B cell (primary cell): ENCODE data around the gene MIXL1. TPM values are rescaled to one million over a fixed set of nuclear protein-coding genes. Genes with fewer than 3 reads are reported as not detected.
"Not testable (repeated sequence)": the region's sequence is repeated elsewhere in the genome, so short reads cannot be mapped to it uniquely, and the experiment has no call there.

Experiments used
- ATAC-seq: fragments of 200-7000 bp; cut with Tn5 transposase; one replicate; pipeline ENCODE4 v1.10.0; 2021; ENCODE audit warnings: low read depth, mild to moderate bottlenecking, moderate number of reproducible peaks, moderate library complexity
- CTCF ChIA-PET: fragments of 350-600 bp; sonication (Branson Sonifier 250); formaldehyde crosslinking; loops from one replicate; lab custom pipeline; 2021; ENCODE audit warnings: antibody characterized with exemption, inconsistent platforms; lab: Charles Lee
- POLR2A ChIA-PET: fragments of 350-600 bp; sonication (Branson Sonifier 250); formaldehyde crosslinking; loops from one replicate; lab custom pipeline; 2021; ENCODE audit warnings: antibody characterized with exemption; lab: Charles Lee
- DNase-seq: peaks from one replicate; pipeline ENCODE4 v3.0.0; 2013
- H2AFZ ChIP-seq: 2 replicates; pipeline ENCODE4 v1.6.1; 2012; ENCODE audit warnings: mild to moderate bottlenecking, low read depth, low read length; ENCODE audit not compliant: insufficient read depth, poor library complexity, severe bottlenecking
- H3K27ac ChIP-seq, 2 donors: 1 replicate in 1 of 2; 2 replicates in 1 of 2; pipeline ENCODE4 v1.5.1; 2012 to 2013; ENCODE audit warnings: low read length in 2 of 2, mild to moderate bottlenecking in 2 of 2, moderate library complexity in 1 of 2
- H3K27me3 ChIP-seq, 4 experiments: fragments of 200-600 bp in 1 of 4; sonication (generic) in 1 of 4; replicated peaks in 1 of 4; 1 replicate in 2 of 4; 2 replicates in 2 of 4; pipeline versions ENCODE4 v1.6.1 to v1.7.0; 2013 to 2016; ENCODE audit warnings: low read length in 3 of 4, mild to moderate bottlenecking in 2 of 4, mixed read lengths in 1 of 4, moderate library complexity in 1 of 4; ENCODE audit not compliant: insufficient read depth in 4 of 4, control insufficient read depth in 3 of 4; ENCODE audit errors: control extremely low read depth in 1 of 4
- H3K36me3 ChIP-seq, 2 experiments: replicated peaks in 1 of 2; 1 replicate in 1 of 2; 2 replicates in 1 of 2; pipeline versions ENCODE4 v1.6.1 to v1.7.1; 2013; ENCODE audit warnings: low read length in 1 of 2; ENCODE audit not compliant: insufficient read depth in 2 of 2, control insufficient read depth in 1 of 2; ENCODE audit errors: control extremely low read depth in 1 of 2, extremely low read depth in 1 of 2
- H3K4me1 ChIP-seq, 2 donors: fragments of 200-600 bp in 1 of 2; sonication (generic) in 1 of 2; 1 replicate in 1 of 2; 2 replicates in 1 of 2; pipeline versions ENCODE4 v1.5.1 to v1.6.1; 2013 to 2017; ENCODE audit warnings: low read length in 2 of 2; ENCODE audit not compliant: control insufficient read depth in 2 of 2, insufficient read depth in 2 of 2
- H3K4me2 ChIP-seq: replicated peaks from 2 replicates; pipeline ENCODE3; 2012; ENCODE audit warnings: mild to moderate bottlenecking, low read depth, low read length; ENCODE audit not compliant: poor library complexity, severe bottlenecking
- H3K4me3 ChIP-seq, 5 experiments: fragments of 200-600 bp in 1 of 5; sonication (generic) in 1 of 5; 1 replicate in 3 of 5; 2 replicates in 2 of 5; pipeline versions ENCODE4 v1.5.1 to v1.7.0; 2011 to 2016; ENCODE audit warnings: low read length in 4 of 5, mild to moderate bottlenecking in 4 of 5, low read depth in 2 of 5, control low read depth in 1 of 5, moderate library complexity in 1 of 5; ENCODE audit not compliant: insufficient read depth in 1 of 5; ENCODE audit errors: control extremely low read depth in 1 of 5, extremely low read depth in 1 of 5
- H3K79me2 ChIP-seq: fragments of 200-600 bp; sonication (generic); one replicate; pipeline ENCODE4 v1.6.0; 2016; ENCODE audit warnings: low read length; ENCODE audit not compliant: control insufficient read depth, insufficient read depth
- H3K9ac ChIP-seq: fragments of 200-600 bp; sonication (generic); 2 replicates; pipeline ENCODE4 v1.6.1; 2017; ENCODE audit warnings: mild to moderate bottlenecking, low read length, moderate library complexity
- H3K9me3 ChIP-seq, 3 donors: one replicate each; pipeline versions ENCODE4 v1.6.1 to v1.7.1; 2013; ENCODE audit warnings: low read length in 2 of 3; ENCODE audit not compliant: control insufficient read depth in 2 of 3, insufficient read depth in 1 of 3; ENCODE audit errors: control extremely low read depth in 1 of 3
- H4K20me1 ChIP-seq: 2 replicates; pipeline ENCODE4 v1.6.0; 2012; ENCODE audit warnings: mild to moderate bottlenecking, low read length; ENCODE audit not compliant: insufficient read depth, control insufficient read depth, poor library complexity, severe bottlenecking
- H3K27ac Mint-ChIP-seq: one replicate; pipeline ENCODE4 v1.8.0; 2021; ENCODE audit warnings: mixed read lengths
- H3K27me3 Mint-ChIP-seq: one replicate; pipeline ENCODE4 v1.8.0; 2021; ENCODE audit warnings: mixed read lengths
- H3K4me1 Mint-ChIP-seq: one replicate; pipeline ENCODE4 v1.8.0; 2021; ENCODE audit warnings: mixed read lengths
- H3K4me3 Mint-ChIP-seq: one replicate; pipeline ENCODE4 v1.8.0; 2021; ENCODE audit warnings: mixed read lengths
- H3K9me3 Mint-ChIP-seq: one replicate; pipeline ENCODE4 v1.8.0; 2022; ENCODE audit warnings: mixed read lengths; ENCODE audit not compliant: insufficient read depth
- EZH2 ChIP-seq: IDR thresholded peaks from 2 replicates; pipeline ENCODE4 v1.6.1; 2012; ENCODE audit warnings: borderline replicate concordance, low read depth, mild to moderate bottlenecking, moderate library complexity, low read length; ENCODE audit not compliant: insufficient read depth, poor library complexity, severe bottlenecking
- WGBS: methylation state at CpG from one replicate; pipeline ENCODE4 v1.1.5; 2013; ENCODE audit warnings: missing lambda C conversion rate; ENCODE audit not compliant: insufficient coverage; 5-methylcytosine and 5-hydroxymethylcytosine counted together
- intact Hi-C: fragments of 100-400 bp; cut with micrococcal nuclease; formaldehyde crosslinking; loops from one replicate; pipeline ENCODE4 v1.10.0; 2022
- polyA plus RNA-seq: library from polyadenylated mRNA; depleted of rRNA; stranded (reverse); fragments of >200 nt; gene quantifications from 2 replicates; pipeline ENCODE4 v1.2.3, GENCODE V29; 2012
- total RNA-seq, 2 donors: library from RNA; stranded (reverse); fragments of 120-200 nt in 1 of 2; gene quantifications; 1 replicate in 1 of 2; 2 replicates in 1 of 2; pipeline versions ENCODE4 v1.2.3 to v1.2.4, GENCODE V29; 2013 to 2022
- TF ChIP-seq, protein P1 (sequence below): fragments of 200-600 bp; IDR thresholded peaks from one replicate; pipeline ENCODE4 v1.8.0; 2022; ENCODE audit warnings: antibody characterized with exemption, mild to moderate bottlenecking

MIXL1 gene
- total and polyA plus RNA-seq, 2 donors (not counting 1 experiment from before 2014, with no cell fraction given) = 0.84 to 1.7 TPM

DNA sequence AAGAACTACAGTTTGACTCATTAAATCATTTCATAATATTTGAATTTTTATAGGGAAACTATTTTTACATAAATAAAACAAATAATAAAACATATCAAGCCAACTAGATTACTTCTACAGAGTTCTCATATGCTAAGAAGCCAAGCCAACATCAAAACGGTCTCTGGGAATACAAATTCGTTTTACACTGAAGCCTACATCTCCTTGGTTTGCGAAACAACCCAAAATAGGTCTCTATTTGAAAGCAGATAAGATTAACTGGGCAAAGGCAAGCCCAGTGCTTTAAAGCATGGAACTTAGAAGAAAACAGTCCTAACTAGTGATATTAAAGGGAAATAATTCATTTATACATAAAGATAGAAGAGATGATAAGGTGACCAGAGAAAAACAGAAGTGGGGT lies 25.3 kb downstream of the MIXL1 start:
- Histone ChIP-seq H3K79me2 (no peaks in the 10 kb centered on the region), H2AFZ (no peak overlapping the region), H4K20me1 (no peaks in the 10 kb centered on the region), H3K27ac (no peak overlapping the region), H3K4me3 (no peak overlapping the region), H3K9me3 (no peaks in the 10 kb centered on the region), H3K9ac (no peak overlapping the region), H3K4me2 (no peak overlapping the region), H3K27me3 (no peaks in the 10 kb centered on the region), H3K36me3 (peaks cover 0 to 4% of the 10 kb centered on the region in 2 experiments), H3K4me1 (peaks cover 0 to 4% of the 10 kb centered on the region in 2 donors)
- TF ChIP-seq EZH2 = no peak
- TF ChIP-seq, protein P1, sequence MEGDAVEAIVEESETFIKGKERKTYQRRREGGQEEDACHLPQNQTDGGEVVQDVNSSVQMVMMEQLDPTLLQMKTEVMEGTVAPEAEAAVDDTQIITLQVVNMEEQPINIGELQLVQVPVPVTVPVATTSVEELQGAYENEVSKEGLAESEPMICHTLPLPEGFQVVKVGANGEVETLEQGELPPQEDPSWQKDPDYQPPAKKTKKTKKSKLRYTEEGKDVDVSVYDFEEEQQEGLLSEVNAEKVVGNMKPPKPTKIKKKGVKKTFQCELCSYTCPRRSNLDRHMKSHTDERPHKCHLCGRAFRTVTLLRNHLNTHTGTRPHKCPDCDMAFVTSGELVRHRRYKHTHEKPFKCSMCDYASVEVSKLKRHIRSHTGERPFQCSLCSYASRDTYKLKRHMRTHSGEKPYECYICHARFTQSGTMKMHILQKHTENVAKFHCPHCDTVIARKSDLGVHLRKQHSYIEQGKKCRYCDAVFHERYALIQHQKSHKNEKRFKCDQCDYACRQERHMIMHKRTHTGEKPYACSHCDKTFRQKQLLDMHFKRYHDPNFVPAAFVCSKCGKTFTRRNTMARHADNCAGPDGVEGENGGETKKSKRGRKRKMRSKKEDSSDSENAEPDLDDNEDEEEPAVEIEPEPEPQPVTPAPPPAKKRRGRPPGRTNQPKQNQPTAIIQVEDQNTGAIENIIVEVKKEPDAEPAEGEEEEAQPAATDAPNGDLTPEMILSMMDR = no peak
- POLR2A ChIA-PET = no interaction called here
- H3K27ac Mint-ChIP-seq = no peak overlapping the region
- WGBS = 94% methylated on average over 2 of the region's 3 CpGs
- DNase-seq = no peak
- intact Hi-C loops = no loop called here
- CTCF ChIA-PET = no interaction called here
- no peak overlapping the region for H3K4me3 Mint-ChIP-seq
- no peaks in the 10 kb centered on the region for H3K9me3 Mint-ChIP-seq
- H3K27me3 Mint-ChIP-seq = no peaks in the 10 kb centered on the region
- peaks cover 13% of the 10 kb centered on the region for H3K4me1 Mint-ChIP-seq
- ATAC-seq = no peak

DNA sequence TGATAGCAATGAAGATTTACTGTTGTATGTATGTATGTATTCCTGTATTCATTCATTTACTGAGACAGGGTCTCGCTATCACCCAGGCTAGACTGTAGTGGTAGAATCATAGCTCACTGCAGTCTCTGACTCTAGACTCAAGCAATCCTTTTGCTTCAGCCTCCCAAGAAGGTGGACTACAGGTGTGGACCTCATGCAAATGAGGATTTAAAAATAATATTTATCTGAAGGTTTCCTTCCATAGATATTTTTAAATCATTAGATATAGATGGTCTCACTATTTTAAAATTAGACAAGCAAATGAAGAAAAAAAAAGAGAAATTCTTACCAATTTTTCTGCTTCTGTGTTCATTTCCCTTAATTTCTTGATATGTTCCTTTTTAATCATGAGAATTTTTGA lies 27.0 kb downstream of the MIXL1 start:
- no peak overlapping the region for H3K4me2 ChIP-seq
- Mint-ChIP-seq H3K27me3 (no peaks in the 10 kb centered on the region), H3K4me1 (peaks cover 13% of the 10 kb centered on the region), H3K27ac (no peak overlapping the region), H3K9me3 (no peaks in the 10 kb centered on the region), H3K4me3 (no peak overlapping the region)
- no CpG with 5 or more reads among the region's 1 CpG for WGBS
- ChIA-PET CTCF (no interaction called here), POLR2A (no interaction called here)
- peaks cover 0 to 2% of the 10 kb centered on the region in 2 experiments for H3K36me3 ChIP-seq
- no peak overlapping the region for H3K4me3 ChIP-seq
- no peak for TF ChIP-seq EZH2
- TF ChIP-seq, protein P1 = no peak
- no peaks in the 10 kb centered on the region for H3K27me3 ChIP-seq
- H3K27ac ChIP-seq = no peak overlapping the region
- no peak overlapping the region for H3K9ac ChIP-seq
- no peak for DNase-seq
- H4K20me1 ChIP-seq = no peaks in the 10 kb centered on the region
- no peaks in the 10 kb centered on the region for H3K79me2 ChIP-seq
- intact Hi-C loops = no loop called here
- peaks cover 0 to 4% of the 10 kb centered on the region in 2 donors for H3K4me1 ChIP-seq
- ATAC-seq = no peak
- no peaks in the 10 kb centered on the region for H3K9me3 ChIP-seq
- no peak overlapping the region for H2AFZ ChIP-seq

GRCh38 chr1:226252841-226253240 lies 29.4 kb downstream of the MIXL1 start:
- H3K27me3 Mint-ChIP-seq, ATAC-seq, H3K4me3 ChIP-seq, H4K20me1 ChIP-seq, DNase-seq, H3K4me2 ChIP-seq, H3K4me1 ChIP-seq, POLR2A ChIA-PET, H3K9ac ChIP-seq, H3K27ac ChIP-seq, H3K9me3 ChIP-seq, H3K27ac Mint-ChIP-seq, H3K4me3 Mint-ChIP-seq, H3K36me3 ChIP-seq, H2AFZ ChIP-seq, H3K79me2 ChIP-seq, H3K9me3 Mint-ChIP-seq, CTCF ChIA-PET, intact Hi-C loops, H3K27me3 ChIP-seq: not testable (repeated sequence)
- H3K4me1 Mint-ChIP-seq = peaks cover 13% of the 10 kb centered on the region
- WGBS = 100% methylated on average over 6 of the region's 7 CpGs
